ENCODE measurements around the gene NHERF2.

- TF ChIP-seq CTCF (IDR thresholded peaks at IDR 0.05; ENCODE audit: insufficient read depth, low read length, poor library complexity, severe bottlenecking) = no peak
- no peak for TF ChIP-seq EZH2phosphoT487 (conservative IDR thresholded peaks at IDR 0.05; ENCODE audit: low read length)
These were observed 57.4 kb downstream of the NHERF2 start for GRCh38 chr16:2083876-2084780.
